Measurements from ENCODE around the gene EIF1AY.

DNA sequence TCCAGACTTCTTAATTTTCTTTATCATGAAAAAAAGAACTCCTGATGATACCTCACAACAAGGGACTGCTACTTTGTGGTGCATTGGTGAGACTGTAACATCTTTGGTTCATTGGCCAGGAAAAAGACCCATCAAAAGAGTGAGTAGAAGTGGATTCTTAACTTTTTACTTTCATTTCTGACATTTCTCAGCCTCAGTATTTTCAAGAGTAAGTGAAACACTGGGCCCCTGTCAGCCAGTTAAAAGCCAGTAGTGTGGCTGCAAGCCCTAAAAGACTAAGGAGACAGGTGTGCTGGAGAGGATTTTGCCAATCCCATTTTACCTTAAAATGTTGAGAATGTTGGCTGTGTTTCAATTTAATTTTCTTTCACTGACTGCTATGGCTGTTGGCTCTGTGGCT, 36.6 kb upstream of the EIF1AY start:
- TF ChIP-seq, protein P1, sequence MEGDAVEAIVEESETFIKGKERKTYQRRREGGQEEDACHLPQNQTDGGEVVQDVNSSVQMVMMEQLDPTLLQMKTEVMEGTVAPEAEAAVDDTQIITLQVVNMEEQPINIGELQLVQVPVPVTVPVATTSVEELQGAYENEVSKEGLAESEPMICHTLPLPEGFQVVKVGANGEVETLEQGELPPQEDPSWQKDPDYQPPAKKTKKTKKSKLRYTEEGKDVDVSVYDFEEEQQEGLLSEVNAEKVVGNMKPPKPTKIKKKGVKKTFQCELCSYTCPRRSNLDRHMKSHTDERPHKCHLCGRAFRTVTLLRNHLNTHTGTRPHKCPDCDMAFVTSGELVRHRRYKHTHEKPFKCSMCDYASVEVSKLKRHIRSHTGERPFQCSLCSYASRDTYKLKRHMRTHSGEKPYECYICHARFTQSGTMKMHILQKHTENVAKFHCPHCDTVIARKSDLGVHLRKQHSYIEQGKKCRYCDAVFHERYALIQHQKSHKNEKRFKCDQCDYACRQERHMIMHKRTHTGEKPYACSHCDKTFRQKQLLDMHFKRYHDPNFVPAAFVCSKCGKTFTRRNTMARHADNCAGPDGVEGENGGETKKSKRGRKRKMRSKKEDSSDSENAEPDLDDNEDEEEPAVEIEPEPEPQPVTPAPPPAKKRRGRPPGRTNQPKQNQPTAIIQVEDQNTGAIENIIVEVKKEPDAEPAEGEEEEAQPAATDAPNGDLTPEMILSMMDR (conservative IDR thresholded peaks at IDR 0.05; ENCODE audit: low read depth, low read length): no peak
- TF ChIP-seq POLR2A (IDR thresholded peaks at IDR 0.05; ENCODE audit: low read depth, low read length): no peak
- no peak for TF ChIP-seq RAD21 (IDR thresholded peaks at IDR 0.05; ENCODE audit: low read length)
- TF ChIP-seq RCOR1 (IDR thresholded peaks at IDR 0.05; ENCODE audit: insufficient replicate concordance, low read length): no peak
- no peak for TF ChIP-seq RFX5 (IDR thresholded peaks at IDR 0.05; ENCODE audit: low read depth, low read length)
- no peak for TF ChIP-seq MAFK (IDR thresholded peaks at IDR 0.05; ENCODE audit: low read depth, low read length)
- TF ChIP-seq SMC3 (IDR thresholded peaks at IDR 0.05; ENCODE audit: low read depth, low read length): no peak
- no peak for TF ChIP-seq MAZ (IDR thresholded peaks at IDR 0.05; ENCODE audit: borderline replicate concordance, low read depth, low read length)

All from IMR-90 (cell line).